ENCODE data around the gene STAB2.

STAB2 gene

DNA sequence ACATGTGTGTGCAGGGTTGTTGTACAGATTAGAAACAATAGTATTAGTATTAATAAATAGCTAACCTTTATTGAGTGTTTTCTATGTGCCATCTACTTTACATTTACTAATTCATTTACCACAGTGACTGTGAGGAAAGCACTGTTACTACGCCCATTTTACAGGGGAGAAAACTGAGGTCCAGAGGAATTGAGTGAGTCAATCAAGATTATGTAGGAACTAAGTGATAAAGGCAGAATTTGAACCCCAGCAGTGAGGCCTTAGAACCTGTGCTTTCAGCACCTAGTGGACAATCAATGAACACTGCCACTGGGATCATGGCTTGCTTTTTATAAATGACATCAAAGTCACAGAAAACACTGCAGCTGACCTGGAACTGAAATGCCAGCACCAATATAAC, 225.7 kb downstream of the STAB2 start:
- no peak for ATAC-seq

GRCh38 chr12:103813426-103813825, 226.4 kb downstream of the STAB2 start:
- ATAC-seq = no peak

GRCh38 chr12:103813949-103814348, 226.9 kb downstream of the STAB2 start:
- ATAC-seq = no peak

DNA sequence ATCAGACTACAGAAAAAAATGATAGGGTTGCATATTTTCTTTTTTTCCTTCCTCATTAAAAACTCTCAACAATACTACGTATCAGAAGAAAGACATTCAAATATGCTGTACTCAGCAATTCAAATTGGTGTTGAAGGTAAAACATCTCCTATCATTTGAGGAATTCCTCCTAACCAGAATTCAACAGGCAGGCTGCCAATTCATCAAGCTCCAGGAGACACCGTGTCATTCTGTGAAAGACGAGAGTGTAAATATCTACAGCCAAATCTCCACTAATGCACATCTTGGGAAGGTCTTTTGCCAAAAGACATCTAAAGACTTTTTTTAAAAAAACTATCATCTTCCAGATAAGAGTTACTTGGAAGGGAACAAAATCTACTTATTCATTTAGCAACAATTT, 227.4 kb downstream of the STAB2 start:
- no peak for ATAC-seq
